ENCODE results near the gene DGKB. TPM values are rescaled to one million over a fixed set of nuclear protein-coding genes. Genes with fewer than 3 reads are reported as not detected.

DGKB gene
- total RNA-seq, 1 experiment from 2014 or later = 0.07 TPM

GRCh38 chr7:14859267-14859666 lies 43.3 kb downstream of the DGKB start:
- DNase-seq (ENCODE audit: low spot score) = no peak

- no peak for DNase-seq (ENCODE audit: low spot score)
Observed at GRCh38 chr7:14858866-14859265, 43.7 kb downstream of the DGKB start.

- DNase-seq (ENCODE audit: low spot score) = no peak
Observed at GRCh38 chr7:14858410-14858809, 44.1 kb downstream of the DGKB start.

- DNase-seq (ENCODE audit: low spot score) = no peak
Observed at GRCh38 chr7:14855033-14855794, 47.3 kb downstream of the DGKB start.

- DNase-seq (ENCODE audit: low spot score) = no peak
Observed at GRCh38 chr7:14854471-14854870, 48.1 kb downstream of the DGKB start.

- no peak for DNase-seq (ENCODE audit: low spot score)
Observed at GRCh38 chr7:14851610-14852009, 50.9 kb downstream of the DGKB start.

GRCh38 chr7:14850039-14850438 lies 52.5 kb downstream of the DGKB start:
- DNase-seq (ENCODE audit: low spot score) = peak; percentile 76

- DNase-seq (ENCODE audit: low spot score) = no peak
Observed at GRCh38 chr7:14846405-14846804, 56.1 kb downstream of the DGKB start.

- DNase-seq (ENCODE audit: low spot score) = no peak
Observed at GRCh38 chr7:14843755-14844154, 58.8 kb downstream of the DGKB start.

GRCh38 chr7:14842523-14842922 lies 60.0 kb downstream of the DGKB start:
- no peak for DNase-seq (ENCODE audit: low spot score)

GRCh38 chr7:14841869-14842268 lies 60.7 kb downstream of the DGKB start:
- peak; percentile 28 for DNase-seq (ENCODE audit: low spot score)

GRCh38 chr7:14841086-14841485 lies 61.5 kb downstream of the DGKB start:
- no peak for DNase-seq (ENCODE audit: low spot score)

GRCh38 chr7:14839307-14839706 lies 63.2 kb downstream of the DGKB start:
- DNase-seq (ENCODE audit: low spot score) = no peak

- no peak for DNase-seq (ENCODE audit: low spot score)
Observed at GRCh38 chr7:14837216-14837615, 65.3 kb downstream of the DGKB start.

GRCh38 chr7:14836571-14837189 lies 65.9 kb downstream of the DGKB start:
- DNase-seq (ENCODE audit: low spot score) = peak; percentile 89

- no peak for DNase-seq (ENCODE audit: low spot score)
Observed at GRCh38 chr7:14836006-14836405, 66.5 kb downstream of the DGKB start.

GRCh38 chr7:14835384-14835783 lies 67.2 kb downstream of the DGKB start:
- no peak for DNase-seq (ENCODE audit: low spot score)

- DNase-seq (ENCODE audit: low spot score) = peak; percentile 40
Observed at GRCh38 chr7:14834883-14835282, 67.7 kb downstream of the DGKB start.

- peak; percentile 70 for DNase-seq (ENCODE audit: low spot score)
Observed at GRCh38 chr7:14834456-14834855, 68.1 kb downstream of the DGKB start.

GRCh38 chr7:14833707-14834106 lies 68.8 kb downstream of the DGKB start:
- DNase-seq (ENCODE audit: low spot score) = no peak

- DNase-seq (ENCODE audit: low spot score) = no peak
Observed at GRCh38 chr7:14828053-14828452, 74.5 kb downstream of the DGKB start.

- DNase-seq (ENCODE audit: low spot score) = no peak
Observed at GRCh38 chr7:14826426-14826825, 76.1 kb downstream of the DGKB start.

GRCh38 chr7:14825912-14826311 lies 76.6 kb downstream of the DGKB start:
- no peak for DNase-seq (ENCODE audit: low spot score)

GRCh38 chr7:14822481-14822854 lies 80.1 kb downstream of the DGKB start:
- DNase-seq (ENCODE audit: low spot score) = no peak
